Testis (tissue), 2 donors: ENCODE results near the gene DIS3L2.

ENCODE experiments used
- POLR2A ChIP-seq: fragments of 450-650 bp; IDR thresholded peaks from one replicate; pipeline ENCODE4 v1.6.1; 2017; ENCODE audit warnings: antibody characterized with exemption, mild to moderate bottlenecking, moderate library complexity
- TF ChIP-seq, protein P1 (sequence below), 3 experiments: fragments of 450-650 bp in 2 of 3; fragments of 200-600 bp in 1 of 3; sonication (generic) in 1 of 3; IDR thresholded peaks; one replicate each; pipeline ENCODE4 v1.5.1; 2016 to 2019; ENCODE audit warnings: antibody characterized with exemption in 3 of 3, mild to moderate bottlenecking in 2 of 3, moderate library complexity in 1 of 3

DNA sequence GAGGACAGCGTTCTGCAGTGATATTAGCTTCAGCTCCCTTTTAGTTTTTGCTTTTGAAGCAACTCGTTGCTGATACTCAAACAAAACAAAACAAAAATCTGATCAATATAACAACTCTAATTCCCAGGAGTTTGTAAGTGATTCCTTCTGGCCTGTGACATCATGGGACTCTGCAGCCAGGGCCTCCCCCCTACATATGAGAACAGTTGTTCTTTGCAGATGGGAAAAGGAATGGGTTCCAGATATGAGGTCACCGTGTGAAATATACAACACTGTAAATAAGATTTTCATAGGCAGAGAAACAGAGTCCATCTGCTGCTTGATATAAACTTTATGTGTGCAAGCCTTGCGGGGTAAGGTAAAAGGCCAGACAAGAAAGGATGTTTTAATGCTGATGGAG, 56.7 kb downstream of the DIS3L2 start:
- TF ChIP-seq, protein P1, sequence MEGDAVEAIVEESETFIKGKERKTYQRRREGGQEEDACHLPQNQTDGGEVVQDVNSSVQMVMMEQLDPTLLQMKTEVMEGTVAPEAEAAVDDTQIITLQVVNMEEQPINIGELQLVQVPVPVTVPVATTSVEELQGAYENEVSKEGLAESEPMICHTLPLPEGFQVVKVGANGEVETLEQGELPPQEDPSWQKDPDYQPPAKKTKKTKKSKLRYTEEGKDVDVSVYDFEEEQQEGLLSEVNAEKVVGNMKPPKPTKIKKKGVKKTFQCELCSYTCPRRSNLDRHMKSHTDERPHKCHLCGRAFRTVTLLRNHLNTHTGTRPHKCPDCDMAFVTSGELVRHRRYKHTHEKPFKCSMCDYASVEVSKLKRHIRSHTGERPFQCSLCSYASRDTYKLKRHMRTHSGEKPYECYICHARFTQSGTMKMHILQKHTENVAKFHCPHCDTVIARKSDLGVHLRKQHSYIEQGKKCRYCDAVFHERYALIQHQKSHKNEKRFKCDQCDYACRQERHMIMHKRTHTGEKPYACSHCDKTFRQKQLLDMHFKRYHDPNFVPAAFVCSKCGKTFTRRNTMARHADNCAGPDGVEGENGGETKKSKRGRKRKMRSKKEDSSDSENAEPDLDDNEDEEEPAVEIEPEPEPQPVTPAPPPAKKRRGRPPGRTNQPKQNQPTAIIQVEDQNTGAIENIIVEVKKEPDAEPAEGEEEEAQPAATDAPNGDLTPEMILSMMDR (IDR thresholded peaks at IDR 0.05): no peak
- no peak for TF ChIP-seq POLR2A
